CD4-positive, CD25-positive, alpha-beta regulatory T cell (primary cell): Measurements from ENCODE around the gene UST. TPM values are rescaled to one million over a fixed set of nuclear protein-coding genes. Genes with fewer than 3 reads are reported as not detected.
"Not testable (repeated sequence)": the region's sequence is repeated elsewhere in the genome, so short reads cannot be mapped to it uniquely, and the experiment has no call there.

Experiments
- ATAC-seq, 2 donors: fragments of 150-1000 bp; cut with Tn5 transposase; one replicate each; pipeline ENCODE4 v1.10.0; 2021; ENCODE audit warnings: low read depth in 2 of 2, moderate number of reproducible peaks in 2 of 2, moderate library complexity in 1 of 2
- DNase-seq, 3 donors: peaks; one replicate each; pipeline versions ENCODE4 v3.0.0 to v3.0.0-alpha.2; 2012 to 2022; ENCODE audit warnings: mixed read lengths in 1 of 3
- H3K27ac ChIP-seq: one replicate; pipeline ENCODE4 v1.7.0; 2013; ENCODE audit warnings: mild to moderate bottlenecking, low read length; ENCODE audit not compliant: insufficient read depth, poor library complexity, severe bottlenecking
- H3K27me3 ChIP-seq: one replicate; pipeline ENCODE4 v1.7.0; 2013; ENCODE audit warnings: low read length; ENCODE audit not compliant: control insufficient read depth, insufficient read depth
- H3K36me3 ChIP-seq: one replicate; pipeline ENCODE4 v1.7.0; 2013; ENCODE audit warnings: mild to moderate bottlenecking, low read length, moderate library complexity; ENCODE audit not compliant: control insufficient read depth, insufficient read depth
- H3K4me1 ChIP-seq: 2 replicates; pipeline ENCODE4 v1.7.0; 2013; ENCODE audit warnings: mild to moderate bottlenecking, low read length; ENCODE audit not compliant: insufficient read depth, control insufficient read depth, poor library complexity, severe bottlenecking
- H3K4me3 ChIP-seq: one replicate; pipeline ENCODE4 v1.7.0; 2013; ENCODE audit warnings: low read depth, mild to moderate bottlenecking, low read length, moderate library complexity
- H3K9me3 ChIP-seq, 2 experiments: 1 replicate in 1 of 2; 2 replicates in 1 of 2; pipeline ENCODE4 v1.7.0; 2013; ENCODE audit warnings: low read length in 2 of 2, mild to moderate bottlenecking in 1 of 2, moderate library complexity in 1 of 2; ENCODE audit not compliant: control insufficient read depth in 2 of 2
- H3K27ac Mint-ChIP-seq, 3 donors: one replicate each; pipeline ENCODE4 v1.8.0; 2020 to 2022; ENCODE audit warnings: mild to moderate bottlenecking in 3 of 3, mixed read lengths in 3 of 3, moderate library complexity in 2 of 3
- H3K27me3 Mint-ChIP-seq: one replicate; pipeline ENCODE4 v1.8.0; 2022; ENCODE audit warnings: mild to moderate bottlenecking, mixed read lengths
- H3K36me3 Mint-ChIP-seq: one replicate; pipeline ENCODE4 v1.8.0; 2020; ENCODE audit warnings: mixed read lengths
- H3K4me1 Mint-ChIP-seq, 4 donors: one replicate each; pipeline ENCODE4 v1.8.0; 2020 to 2022; ENCODE audit warnings: mixed read lengths in 4 of 4, mild to moderate bottlenecking in 1 of 4
- H3K4me3 Mint-ChIP-seq, 4 donors: one replicate each; pipeline ENCODE4 v1.8.0; 2020 to 2022; ENCODE audit warnings: mild to moderate bottlenecking in 4 of 4, mixed read lengths in 4 of 4, moderate library complexity in 3 of 4
- H3K9me3 Mint-ChIP-seq, 7 donors: one replicate each; pipeline ENCODE4 v1.8.0; 2020 to 2022; ENCODE audit warnings: mixed read lengths in 7 of 7, mild to moderate bottlenecking in 3 of 7, moderate library complexity in 2 of 7
- polyA plus RNA-seq, 4 donors: library from polyadenylated mRNA; unstranded; fragments of 300-500 nt; fragmentation: Illumina TruSeq; gene quantifications; one replicate each; pipeline ENCODE4 v1.2.3, GENCODE V29; 2021
- total RNA-seq: library from RNA; stranded (reverse); gene quantifications from one replicate; pipeline ENCODE4 v1.2.3, GENCODE V29; 2022

Gene UST
- total and polyA plus RNA-seq, 5 donors from 2014 or later = 1.1 to 2.9 (median 2.5) TPM

GRCh38 chr6:148749674-148750073, 2.8 kb downstream of the UST start:
- Mint-ChIP-seq H3K27me3 (peaks cover 74% of the 10 kb centered on the region), H3K9me3 (peaks cover 0 to 1% (median 0%) of the 10 kb centered on the region in 7 donors), H3K4me3 (peak overlapping the region in 3 of 4 donors; percentile 59 to 85 (median 66)), H3K27ac (no peak overlapping the region), H3K4me1 (peaks cover 5 to 19% (median 12%) of the 10 kb centered on the region in 4 donors), H3K36me3 (no peaks in the 10 kb centered on the region)
- peaks cover 26% of the 10 kb centered on the region for H3K4me1 ChIP-seq
- H3K9me3 ChIP-seq = no peaks in the 10 kb centered on the region
- no peak for ATAC-seq
- no peak for DNase-seq
- no peak overlapping the region for H3K4me3 ChIP-seq
- H3K36me3 ChIP-seq = no peaks in the 10 kb centered on the region
- peaks cover 11% of the 10 kb centered on the region for H3K27me3 ChIP-seq
- no peak overlapping the region for H3K27ac ChIP-seq

- Mint-ChIP-seq H3K27ac (no peak overlapping the region), H3K4me1 (peaks cover 5 to 17% (median 12%) of the 10 kb centered on the region in 4 donors), H3K27me3 (peaks cover 64% of the 10 kb centered on the region), H3K9me3 (peaks cover 0 to 1% (median 0%) of the 10 kb centered on the region in 7 donors), H3K36me3 (no peaks in the 10 kb centered on the region), H3K4me3 (peak overlapping the region in 1 of 4 donors; percentile 63)
- no peak for DNase-seq
- Histone ChIP-seq H3K36me3 (no peaks in the 10 kb centered on the region), H3K9me3 (no peaks in the 10 kb centered on the region), H3K27me3 (peaks cover 9% of the 10 kb centered on the region), H3K4me1 (peaks cover 25% of the 10 kb centered on the region), H3K4me3 (no peak overlapping the region), H3K27ac (no peak overlapping the region)
- no peak for ATAC-seq
These were observed 4.3 kb downstream of the UST start for GRCh38 chr6:148750838-148751792.

- Histone ChIP-seq H3K4me1 (peaks cover 19% of the 10 kb centered on the region), H3K36me3 (no peaks in the 10 kb centered on the region), H3K9me3 (no peaks in the 10 kb centered on the region), H3K27me3 (peaks cover 9% of the 10 kb centered on the region), H3K4me3 (no peak overlapping the region), H3K27ac (no peak overlapping the region)
- Mint-ChIP-seq H3K9me3 (peaks cover 0 to 1% (median 0%) of the 10 kb centered on the region in 7 donors), H3K27me3 (peaks cover 60% of the 10 kb centered on the region), H3K27ac (no peak overlapping the region), H3K4me3 (no peak overlapping the region), H3K4me1 (peaks cover 5 to 11% (median 8%) of the 10 kb centered on the region in 4 donors), H3K36me3 (no peaks in the 10 kb centered on the region)
- ATAC-seq (no peak), DNase-seq (no peak)
These were observed 5.0 kb downstream of the UST start for GRCh38 chr6:148751793-148752170.

GRCh38 chr6:148755379-148755778, 8.5 kb downstream of the UST start:
- not testable (repeated sequence) for H3K9me3 Mint-ChIP-seq, ATAC-seq, H3K4me3 Mint-ChIP-seq, H3K36me3 Mint-ChIP-seq, H3K27ac ChIP-seq, H3K9me3 ChIP-seq, H3K36me3 ChIP-seq, H3K4me3 ChIP-seq, DNase-seq
- peaks cover 16% of the 10 kb centered on the region for H3K4me1 ChIP-seq
- H3K27me3 ChIP-seq = peaks cover 11% of the 10 kb centered on the region
- Mint-ChIP-seq H3K27ac (peak overlapping the region in 1 of 3 donors; percentile 32), H3K27me3 (peaks cover 52% of the 10 kb centered on the region), H3K4me1 (peaks cover 2 to 20% (median 15%) of the 10 kb centered on the region in 4 donors)

- no peak overlapping the region for H3K27ac ChIP-seq
- H3K27me3 ChIP-seq = peaks cover 8% of the 10 kb centered on the region
- Mint-ChIP-seq H3K36me3 (no peaks in the 10 kb centered on the region), H3K4me3 (peak overlapping the region in 1 of 4 donors; percentile 37), H3K27me3 (peaks cover 57% of the 10 kb centered on the region), H3K27ac (peak overlapping the region in 2 of 3 donors; percentile 49 to 60), H3K4me1 (peaks cover 26 to 45% (median 38%) of the 10 kb centered on the region in 4 donors), H3K9me3 (peaks cover 0 to 1% (median 0%) of the 10 kb centered on the region in 7 donors)
- no peaks in the 10 kb centered on the region for H3K9me3 ChIP-seq
- ATAC-seq (no peak), DNase-seq (no peak)
- no peaks in the 10 kb centered on the region for H3K36me3 ChIP-seq
- peak overlapping the region; percentile 2 for H3K4me3 ChIP-seq
- peaks cover 37% of the 10 kb centered on the region for H3K4me1 ChIP-seq
These were observed 11.2 kb downstream of the UST start for GRCh38 chr6:148757944-148758480.

- Histone ChIP-seq H3K4me3 (peak overlapping the region; percentile 2), H3K9me3 (no peaks in the 10 kb centered on the region), H3K27ac (no peak overlapping the region), H3K36me3 (no peaks in the 10 kb centered on the region), H3K4me1 (peaks cover 37% of the 10 kb centered on the region), H3K27me3 (peaks cover 8% of the 10 kb centered on the region)
- peak overlapping the region in 2 of 4 donors; percentile 17 to 37 for H3K4me3 Mint-ChIP-seq
- H3K27ac Mint-ChIP-seq = peak overlapping the region in 2 of 3 donors; percentile 49 to 60
- H3K27me3 Mint-ChIP-seq = peaks cover 60% of the 10 kb centered on the region
- peaks cover 31 to 50% (median 41%) of the 10 kb centered on the region in 4 donors for H3K4me1 Mint-ChIP-seq
- ATAC-seq (peak; percentile 39 to 49), DNase-seq (peak in 1 of 3 donors; percentile 53)
- H3K36me3 Mint-ChIP-seq = no peaks in the 10 kb centered on the region
- peaks cover 0 to 1% (median 0%) of the 10 kb centered on the region in 7 donors for H3K9me3 Mint-ChIP-seq
These were observed 11.7 kb downstream of the UST start for GRCh38 chr6:148758492-148758891.

- H3K36me3 ChIP-seq = no peaks in the 10 kb centered on the region
- Mint-ChIP-seq H3K4me3 (peak overlapping the region; percentile 37 to 88 (median 66)), H3K27ac (peak overlapping the region; percentile 32 to 91 (median 34)), H3K27me3 (peaks cover 50% of the 10 kb centered on the region), H3K36me3 (no peaks in the 10 kb centered on the region), H3K9me3 (peaks cover 0 to 1% (median 0%) of the 10 kb centered on the region in 7 donors), H3K4me1 (peaks cover 33 to 51% (median 43%) of the 10 kb centered on the region in 4 donors)
- ATAC-seq (no peak), DNase-seq (no peak)
- peaks cover 6% of the 10 kb centered on the region for H3K27me3 ChIP-seq
- H3K27ac ChIP-seq = peak overlapping the region; percentile 66
- H3K4me3 ChIP-seq = peak overlapping the region; percentile 80
- H3K4me1 ChIP-seq = peaks cover 37% of the 10 kb centered on the region
- H3K9me3 ChIP-seq = no peaks in the 10 kb centered on the region
These were observed 13.4 kb downstream of the UST start for GRCh38 chr6:148760258-148760534.
